Upper lobe of left lung (tissue), 6 donors: ENCODE data around the gene NCF4. TPM values are rescaled to one million over a fixed set of nuclear protein-coding genes. Genes with fewer than 3 reads are reported as not detected.

Experiments
- ATAC-seq, 2 donors: fragments of 200-7000 bp; cut with Tn5 transposase; one replicate each; pipeline ENCODE4 v1.9.1; 2022; ENCODE audit warnings: mild to moderate bottlenecking in 2 of 2, moderate library complexity in 2 of 2; ENCODE audit not compliant: low FRiP score in 2 of 2
- DNase-seq, 2 donors: peaks; one replicate each; pipeline ENCODE4 v3.0.0-alpha.2; 2019 to 2020
- H3K27ac ChIP-seq, 4 donors: fragments of 200-600 bp; sonication (generic); one replicate each; pipeline ENCODE4 v1.5.1; 2016 to 2019
- H3K27me3 ChIP-seq, 4 donors: fragments of 200-600 bp; sonication (generic); one replicate each; pipeline ENCODE4 v1.5.1; 2017 to 2019
- H3K36me3 ChIP-seq, 4 donors: fragments of 200-600 bp; sonication (generic); one replicate each; pipeline ENCODE4 v1.5.1; 2016 to 2019
- H3K4me1 ChIP-seq, 4 donors: fragments of 200-600 bp; sonication (generic); one replicate each; pipeline ENCODE4 v1.5.1; 2018 to 2019
- H3K4me3 ChIP-seq, 4 donors: fragments of 200-600 bp; sonication (generic); one replicate each; pipeline ENCODE4 v1.5.1; 2017 to 2019; ENCODE audit warnings: mild to moderate bottlenecking in 2 of 4, moderate library complexity in 1 of 4
- H3K9me3 ChIP-seq, 4 donors: fragments of 200-600 bp; sonication (generic); one replicate each; pipeline ENCODE4 v1.5.1; 2018 to 2019
- EP300 ChIP-seq, 4 donors: sonication (generic); formaldehyde crosslinking; IDR thresholded peaks; one replicate each; pipeline ENCODE4 v1.5.1; 2017; ENCODE audit warnings: antibody characterized with exemption in 4 of 4, control low read depth in 2 of 4
- POLR2A ChIP-seq, 4 donors: fragments of 450-650 bp; IDR thresholded peaks; one replicate each; pipeline ENCODE4 v1.5.1; 2016 to 2017; ENCODE audit warnings: antibody characterized with exemption in 4 of 4, mild to moderate bottlenecking in 2 of 4
- POLR2AphosphoS5 ChIP-seq, 2 donors: sonication (generic); formaldehyde crosslinking; IDR thresholded peaks; one replicate each; pipeline ENCODE4 v1.5.1; 2017; ENCODE audit warnings: antibody characterized with exemption in 2 of 2
- WGBS, 2 donors: methylation state at CpG; one replicate each; pipeline ENCODE4 v1.1.5; 2017 to 2018; 5-methylcytosine and 5-hydroxymethylcytosine counted together
- total RNA-seq, 6 donors: library from RNA; depleted of rRNA in 4 of 6; stranded (reverse); fragments of >200 nt in 4 of 6; gene quantifications; one replicate each; pipeline versions ENCODE4 v1.1.0 to v1.2.1, GENCODE V29; 2016 to 2021
- TF ChIP-seq, protein P1 (sequence below), 6 experiments: fragments of 450-650 bp in 4 of 6; fragments of 200-600 bp in 2 of 6; sonication (generic) in 2 of 6; IDR thresholded peaks; one replicate each; pipeline ENCODE4 v1.5.1; 2016 to 2019; ENCODE audit warnings: antibody characterized with exemption in 6 of 6
- donor health status: DM: no; HTN: no; CAD: no; lungs with moderate emphysema.
- donor health status: DM: no; HTN: yes; CAD: no; lungs with severe emphysema.

NCF4 gene
- total RNA-seq, 6 donors from 2014 or later: 28.2 to 72.5 (median 54.3) TPM

GRCh38 chr22:36874736-36875135, 13.9 kb downstream of the NCF4 start:
- 81 to 91% methylated on average over 8 to 9 of the region's 9 CpGs for whole genome bisulfite sequencing, 2 donors
- no peak for DNase-seq
- Histone ChIP-seq H3K27ac (peak overlapping the region; percentile 79 to 89 (median 85)), H3K4me3 (no peak overlapping the region), H3K36me3 (peaks cover 0 to 14% (median 3%) of the 10 kb centered on the region in 4 donors), H3K27me3 (no peaks in the 10 kb centered on the region), H3K9me3 (no peaks in the 10 kb centered on the region), H3K4me1 (peaks cover 16 to 22% (median 21%) of the 10 kb centered on the region in 4 donors)
- no peak for TF ChIP-seq POLR2AphosphoS5 (IDR thresholded peaks at IDR 0.05)
- TF ChIP-seq, protein P1, sequence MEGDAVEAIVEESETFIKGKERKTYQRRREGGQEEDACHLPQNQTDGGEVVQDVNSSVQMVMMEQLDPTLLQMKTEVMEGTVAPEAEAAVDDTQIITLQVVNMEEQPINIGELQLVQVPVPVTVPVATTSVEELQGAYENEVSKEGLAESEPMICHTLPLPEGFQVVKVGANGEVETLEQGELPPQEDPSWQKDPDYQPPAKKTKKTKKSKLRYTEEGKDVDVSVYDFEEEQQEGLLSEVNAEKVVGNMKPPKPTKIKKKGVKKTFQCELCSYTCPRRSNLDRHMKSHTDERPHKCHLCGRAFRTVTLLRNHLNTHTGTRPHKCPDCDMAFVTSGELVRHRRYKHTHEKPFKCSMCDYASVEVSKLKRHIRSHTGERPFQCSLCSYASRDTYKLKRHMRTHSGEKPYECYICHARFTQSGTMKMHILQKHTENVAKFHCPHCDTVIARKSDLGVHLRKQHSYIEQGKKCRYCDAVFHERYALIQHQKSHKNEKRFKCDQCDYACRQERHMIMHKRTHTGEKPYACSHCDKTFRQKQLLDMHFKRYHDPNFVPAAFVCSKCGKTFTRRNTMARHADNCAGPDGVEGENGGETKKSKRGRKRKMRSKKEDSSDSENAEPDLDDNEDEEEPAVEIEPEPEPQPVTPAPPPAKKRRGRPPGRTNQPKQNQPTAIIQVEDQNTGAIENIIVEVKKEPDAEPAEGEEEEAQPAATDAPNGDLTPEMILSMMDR (IDR thresholded peaks at IDR 0.05): no peak
- no peak for TF ChIP-seq POLR2A (IDR thresholded peaks at IDR 0.05)
- TF ChIP-seq EP300 (IDR thresholded peaks at IDR 0.05): no peak
- no peak for ATAC-seq

DNA sequence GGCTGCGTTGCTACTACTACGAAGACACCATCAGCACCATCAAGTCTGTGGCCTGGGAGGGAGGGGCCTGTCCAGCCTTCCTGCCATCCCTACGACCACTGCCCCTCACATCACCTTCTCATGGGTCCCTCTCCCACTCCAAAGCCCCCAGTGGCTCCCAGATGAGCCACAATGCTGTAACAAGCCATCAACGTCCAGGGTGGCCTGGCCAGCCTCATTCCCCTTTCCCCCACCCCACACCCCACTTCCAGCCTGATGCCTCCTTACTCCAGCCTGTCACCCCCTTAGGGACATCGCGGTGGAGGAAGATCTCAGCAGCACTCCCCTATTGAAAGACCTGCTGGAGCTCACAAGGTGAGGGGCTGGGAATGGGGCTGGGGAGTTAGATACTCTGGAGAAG, 14.9 kb downstream of the NCF4 start:
- TF ChIP-seq EP300 (IDR thresholded peaks at IDR 0.05): no peak
- TF ChIP-seq POLR2A (IDR thresholded peaks at IDR 0.05): no peak
- TF ChIP-seq POLR2AphosphoS5 (IDR thresholded peaks at IDR 0.05): no peak
- TF ChIP-seq, protein P1 (IDR thresholded peaks at IDR 0.05): no peak
- WGBS, 2 donors: 86 to 88% methylated on average over 6 of the region's 6 CpGs
- Histone ChIP-seq H3K4me3 (no peak overlapping the region), H3K9me3 (no peaks in the 10 kb centered on the region), H3K4me1 (peaks cover 16 to 22% (median 21%) of the 10 kb centered on the region in 4 donors), H3K27me3 (no peaks in the 10 kb centered on the region), H3K36me3 (peaks cover 0 to 14% (median 3%) of the 10 kb centered on the region in 4 donors), H3K27ac (no peak overlapping the region)
- no peak for DNase-seq
- ATAC-seq: no peak

- H3K36me3 ChIP-seq: peaks cover 0 to 7% (median 1%) of the 10 kb centered on the region in 4 donors
- H3K27me3 ChIP-seq: no peaks in the 10 kb centered on the region
- DNase-seq: no peak
- H3K4me3 ChIP-seq: no peak overlapping the region
- ATAC-seq: no peak
- 70 to 88% methylated on average over 7 of the region's 7 CpGs for WGBS, 2 donors
- H3K4me1 ChIP-seq: peaks cover under 1 to 3% (median 3%) of the 10 kb centered on the region in 4 donors
- TF ChIP-seq POLR2A (IDR thresholded peaks at IDR 0.05): no peak
- peaks cover 5 to 17% (median 7%) of the 10 kb centered on the region in 4 donors for H3K9me3 ChIP-seq
- H3K27ac ChIP-seq: no peak overlapping the region
These were observed 19.0 kb downstream of the NCF4 start for GRCh38 chr22:36879775-36880174.

DNA sequence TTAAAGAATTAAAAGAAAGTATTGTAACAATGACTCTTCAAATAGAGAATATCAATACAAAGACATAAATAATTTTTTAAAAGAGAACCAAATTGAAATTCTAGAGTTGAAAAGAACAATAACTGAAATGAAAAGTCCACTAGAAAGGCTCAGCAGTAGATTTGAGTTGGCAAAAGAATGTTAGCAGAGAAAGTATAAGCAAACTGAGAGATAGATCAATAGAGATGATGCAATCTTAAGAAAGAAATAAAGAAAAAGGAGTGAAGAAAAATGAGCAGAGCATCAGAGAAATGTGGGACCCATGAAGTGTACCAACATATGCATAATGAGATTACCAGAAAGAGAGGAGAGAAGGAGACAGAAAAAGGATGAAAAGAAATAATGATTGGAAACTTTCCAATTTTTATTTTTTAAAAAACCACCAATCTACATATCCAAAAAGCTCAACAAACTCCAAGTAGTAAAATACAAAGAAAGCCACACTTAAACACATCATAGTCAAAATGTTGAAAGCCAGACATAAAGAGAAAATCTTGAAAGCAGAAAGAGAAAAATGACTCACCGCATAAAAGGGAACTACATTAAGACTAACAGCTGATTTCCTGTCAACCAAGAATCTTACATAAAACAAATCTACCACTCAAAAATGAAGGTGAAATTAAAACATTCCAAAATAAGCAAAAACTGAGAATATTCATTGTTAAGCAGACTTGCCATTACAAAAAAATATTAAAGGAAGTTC, 20.9 kb downstream of the NCF4 start:
- DNase-seq: no peak
- H3K9me3 ChIP-seq: peaks cover 5 to 17% (median 7%) of the 10 kb centered on the region in 4 donors
- H3K27ac ChIP-seq: no peak overlapping the region
- no peaks in the 10 kb centered on the region for H3K36me3 ChIP-seq
- no peak for ATAC-seq
- TF ChIP-seq POLR2A (IDR thresholded peaks at IDR 0.05): no peak
- TF ChIP-seq EP300 (IDR thresholded peaks at IDR 0.05): no peak
- TF ChIP-seq, protein P1 (IDR thresholded peaks at IDR 0.05): no peak
- TF ChIP-seq POLR2AphosphoS5 (IDR thresholded peaks at IDR 0.05): no peak
- no peak overlapping the region for H3K4me3 ChIP-seq
- peaks cover 0 to 6% (median 0%) of the 10 kb centered on the region in 4 donors for H3K4me1 ChIP-seq
- WGBS, 2 donors: 52 to 67% methylated on average over 1 of the region's 1 CpG
- no peaks in the 10 kb centered on the region for H3K27me3 ChIP-seq

- H3K36me3 ChIP-seq: no peaks in the 10 kb centered on the region
- H3K27ac ChIP-seq: no peak overlapping the region
- 54 to 59% methylated on average over 5 of the region's 5 CpGs for whole genome bisulfite sequencing, 2 donors
- no peak for ATAC-seq
- DNase-seq: no peak
- H3K27me3 ChIP-seq: no peaks in the 10 kb centered on the region
- TF ChIP-seq POLR2A (IDR thresholded peaks at IDR 0.05): no peak
- TF ChIP-seq POLR2AphosphoS5 (IDR thresholded peaks at IDR 0.05): no peak
- no peak for TF ChIP-seq EP300 (IDR thresholded peaks at IDR 0.05)
- peaks cover 5 to 17% (median 7%) of the 10 kb centered on the region in 4 donors for H3K9me3 ChIP-seq
- H3K4me1 ChIP-seq: peaks cover 0 to 6% (median 0%) of the 10 kb centered on the region in 4 donors
- H3K4me3 ChIP-seq: no peak overlapping the region
These were observed 23.7 kb downstream of the NCF4 start for GRCh38 chr22:36884349-36885158.
